Retinal pigment epithelial cell (primary cell): ENCODE measurements around the gene MGMT.

Experiments
- DNase-seq: peaks from one replicate; pipeline ENCODE4 v3.0.0-alpha.2; 2010; ENCODE audit warnings: low read depth
- H3K4me3 ChIP-seq: 2 replicates; pipeline ENCODE4 v1.5.1; 2011; ENCODE audit warnings: mild to moderate bottlenecking, low read length, control low read depth, moderate library complexity
- TF ChIP-seq, protein P1 (sequence below): conservative IDR thresholded peaks from 2 replicates; pipeline ENCODE4 v1.5.1; 2011; ENCODE audit warnings: low read depth, low read length, control low read depth, inconsistent platforms

Gene MGMT

DNA sequence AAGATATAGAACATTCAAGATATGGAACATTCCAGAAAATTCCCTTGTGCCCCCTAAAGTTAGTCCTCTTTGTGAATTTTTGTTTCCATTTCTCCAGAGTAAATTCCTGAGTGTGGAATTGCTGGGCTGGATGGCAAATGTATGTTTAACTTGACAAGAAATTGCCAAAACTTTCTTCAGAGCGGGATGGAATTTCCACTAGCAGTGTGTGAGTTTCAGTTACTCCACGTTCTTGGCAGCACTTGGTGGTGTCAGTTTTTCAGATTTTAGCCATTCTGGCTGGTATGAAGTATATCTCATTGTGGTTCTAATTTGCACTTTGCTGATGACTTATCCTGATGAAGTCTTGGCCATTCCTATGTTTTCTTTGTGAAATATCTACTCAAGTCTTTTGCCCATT is 71.2 kb downstream of the MGMT start:
- DNase-seq = no peak
- H3K4me3 ChIP-seq = no peak overlapping the region
- TF ChIP-seq, protein P1, sequence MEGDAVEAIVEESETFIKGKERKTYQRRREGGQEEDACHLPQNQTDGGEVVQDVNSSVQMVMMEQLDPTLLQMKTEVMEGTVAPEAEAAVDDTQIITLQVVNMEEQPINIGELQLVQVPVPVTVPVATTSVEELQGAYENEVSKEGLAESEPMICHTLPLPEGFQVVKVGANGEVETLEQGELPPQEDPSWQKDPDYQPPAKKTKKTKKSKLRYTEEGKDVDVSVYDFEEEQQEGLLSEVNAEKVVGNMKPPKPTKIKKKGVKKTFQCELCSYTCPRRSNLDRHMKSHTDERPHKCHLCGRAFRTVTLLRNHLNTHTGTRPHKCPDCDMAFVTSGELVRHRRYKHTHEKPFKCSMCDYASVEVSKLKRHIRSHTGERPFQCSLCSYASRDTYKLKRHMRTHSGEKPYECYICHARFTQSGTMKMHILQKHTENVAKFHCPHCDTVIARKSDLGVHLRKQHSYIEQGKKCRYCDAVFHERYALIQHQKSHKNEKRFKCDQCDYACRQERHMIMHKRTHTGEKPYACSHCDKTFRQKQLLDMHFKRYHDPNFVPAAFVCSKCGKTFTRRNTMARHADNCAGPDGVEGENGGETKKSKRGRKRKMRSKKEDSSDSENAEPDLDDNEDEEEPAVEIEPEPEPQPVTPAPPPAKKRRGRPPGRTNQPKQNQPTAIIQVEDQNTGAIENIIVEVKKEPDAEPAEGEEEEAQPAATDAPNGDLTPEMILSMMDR = no peak

- no peak for DNase-seq
- H3K4me3 ChIP-seq = no peak overlapping the region
- TF ChIP-seq, protein P1 = no peak
These were observed 74.2 kb downstream of the MGMT start for GRCh38 chr10:129541200-129541599.

DNA sequence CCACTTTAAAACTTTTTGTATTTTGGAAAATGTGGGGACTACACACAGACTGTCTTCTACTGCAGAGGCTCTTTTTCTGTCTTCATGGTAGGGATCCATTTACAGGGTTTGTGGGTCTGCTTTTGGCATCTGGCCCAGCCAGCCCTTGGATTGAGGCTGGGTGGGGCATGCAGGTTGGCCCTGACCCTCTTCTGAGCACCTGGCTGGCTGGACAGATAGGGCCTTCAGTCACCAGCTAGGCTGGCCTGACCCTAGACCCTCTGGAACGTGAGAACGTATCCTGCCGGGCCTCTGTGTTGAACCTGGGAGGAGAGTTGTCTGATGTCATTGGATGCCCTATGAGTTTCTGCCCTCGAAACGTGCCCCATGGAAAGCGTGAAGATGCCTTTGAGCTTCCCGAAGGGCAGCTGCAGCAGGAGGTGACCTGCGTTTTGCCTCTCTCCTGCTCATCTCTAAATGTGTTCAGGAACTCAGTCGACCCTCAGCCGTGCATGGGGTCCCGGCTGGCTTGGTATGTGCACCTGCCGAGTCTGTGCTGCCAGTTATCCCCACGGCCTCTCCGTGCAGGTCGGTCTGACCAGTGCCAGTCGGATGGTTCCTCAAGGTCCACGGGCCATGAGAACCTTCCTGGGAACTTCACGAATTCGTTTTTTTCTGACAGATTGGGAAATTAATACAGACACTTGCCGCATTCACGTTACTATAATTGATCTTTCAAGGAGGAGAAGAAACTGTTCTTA is 74.9 kb downstream of the MGMT start:
- DNase-seq = no peak
- no peak overlapping the region for H3K4me3 ChIP-seq
- TF ChIP-seq, protein P1 = no peak

DNA sequence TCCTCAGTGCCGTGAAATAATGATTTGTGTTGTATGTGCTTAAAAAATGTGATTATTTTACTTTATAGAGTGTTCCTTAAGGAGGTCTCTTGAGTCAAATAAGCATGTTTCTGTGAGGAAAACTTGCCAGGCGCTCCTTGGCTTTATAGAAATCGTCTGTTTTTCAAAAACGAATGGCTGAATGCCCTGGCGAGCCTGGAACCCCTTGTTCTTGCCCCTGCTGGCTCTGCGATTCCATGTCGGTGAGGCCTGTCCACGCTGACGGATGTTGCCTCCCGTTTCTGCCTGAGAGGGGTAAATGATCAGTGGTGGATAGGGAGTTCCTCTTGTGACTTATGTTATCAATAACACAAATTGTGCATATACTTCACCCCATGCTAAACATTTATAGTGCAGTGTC is 75.5 kb downstream of the MGMT start:
- DNase-seq = no peak

DNA sequence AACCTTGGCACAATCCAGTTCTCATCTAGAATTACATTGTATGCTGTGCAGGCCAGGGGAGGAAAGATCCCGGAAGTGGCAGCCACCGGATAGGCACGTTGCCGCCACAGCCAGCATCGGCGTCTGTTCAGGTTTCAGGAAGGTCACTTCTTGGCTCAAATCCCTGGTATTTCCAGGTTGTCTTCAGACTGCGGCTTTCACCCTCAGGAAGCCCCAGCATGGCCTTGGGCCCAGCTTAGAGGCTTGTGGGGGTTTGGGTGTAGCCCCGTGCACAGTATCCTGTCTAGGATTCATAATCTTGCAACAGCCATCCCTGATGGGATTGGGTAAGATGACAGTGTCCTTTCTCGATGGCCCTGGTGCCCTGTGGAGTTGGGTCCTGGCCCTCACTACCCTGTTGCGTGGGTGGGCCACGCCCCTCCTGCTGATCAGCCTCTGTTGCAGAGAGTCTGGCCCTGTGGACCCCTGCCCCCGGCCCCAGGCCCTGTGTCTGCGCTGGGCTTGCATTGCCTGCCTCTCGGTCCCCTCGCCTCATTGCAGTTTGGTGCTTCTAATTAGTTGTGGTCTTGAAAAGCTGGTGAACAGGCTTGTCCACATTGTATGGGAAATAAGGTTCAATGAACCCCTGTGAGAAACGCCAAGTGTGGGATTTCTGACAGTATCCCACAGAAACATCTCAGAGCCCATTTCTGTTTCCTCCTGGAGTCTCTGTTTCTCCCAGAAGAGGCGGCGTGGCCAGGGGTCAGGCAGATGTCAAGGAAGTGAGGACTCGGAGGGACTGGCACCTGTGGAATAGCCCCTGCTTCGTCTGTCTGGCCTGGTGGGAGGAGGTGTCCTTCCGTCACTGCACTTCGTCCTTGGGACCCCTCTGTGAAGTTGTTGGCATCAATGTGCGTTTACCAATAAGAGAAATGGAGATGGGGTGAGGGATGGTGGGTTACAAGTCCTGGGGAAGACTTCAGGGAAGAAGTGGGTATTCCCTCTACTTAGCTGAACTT is 77.5 kb downstream of the MGMT start:
- TF ChIP-seq, protein P1 = no peak
- no peak for DNase-seq
- H3K4me3 ChIP-seq = no peak overlapping the region

More for the DNA sequence above, 75.5 kb downstream of the MGMT start:
- TF ChIP-seq, protein P1 = no peak
- H3K4me3 ChIP-seq = no peak overlapping the region

DNA sequence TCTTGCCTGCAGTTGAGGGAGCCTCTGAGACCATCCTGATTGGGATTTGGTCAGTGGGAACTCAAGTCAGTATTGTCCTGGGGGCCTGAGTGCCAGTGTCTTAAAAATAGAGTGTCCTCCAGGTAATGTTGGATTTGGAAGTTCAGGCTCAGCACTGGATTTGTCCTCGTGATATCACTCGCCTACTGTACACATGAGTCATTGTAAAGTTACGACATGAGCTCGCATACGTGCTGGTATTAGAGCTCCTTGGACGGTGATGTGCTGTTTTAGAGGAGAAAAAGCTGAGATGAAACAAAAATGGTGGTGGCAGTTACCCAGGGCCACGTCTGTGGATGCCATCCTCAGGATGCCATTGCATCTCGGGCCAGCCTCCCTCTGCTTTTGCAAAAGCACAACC is 78.2 kb downstream of the MGMT start:
- TF ChIP-seq, protein P1 = no peak
- H3K4me3 ChIP-seq = no peak overlapping the region
- DNase-seq = no peak
